Measurements from ENCODE around the gene CCDC149. TPM values are rescaled to one million over a fixed set of nuclear protein-coding genes. Genes with fewer than 3 reads are reported as not detected.

The CCDC149 gene
- polyA plus RNA-seq, 3 donors: 16.1 to 19.4 (median 16.9) TPM

Other genes starting within 250 kb of the CCDC149 start
- gene SOD3, start 117.5 kb downstream of the CCDC149 start, polyA plus RNA-seq (ENCODE audit: insufficient read length in 3 of 3): 10 to 100 TPM in 1 of 3 donors, 1 to 10 TPM in 2; 8.8 to 10.0 (median 9.8) TPM
- 10 to 100 TPM; 26.2 to 35.5 (median 28.3) TPM for gene LGI2, start 117.9 kb upstream of the CCDC149 start, polyA plus RNA-seq (ENCODE audit: insufficient read length in 3 of 3)
- gene SEPSECS, start 247.4 kb upstream of the CCDC149 start, polyA plus RNA-seq (ENCODE audit: insufficient read length in 3 of 3): 10 to 100 TPM; 16.6 to 20.3 (median 17.3) TPM

All from right renal cortex interstitium (tissue), 3 donors.